Lower leg skin (tissue), 3 donors: ENCODE data around the gene EFCC1.

ENCODE experiments used
- CTCF ChIP-seq, 3 donors: fragments of 450-650 bp; IDR thresholded peaks; one replicate each; pipeline ENCODE4 v1.5.1; 2016; ENCODE audit warnings: antibody characterized with exemption in 3 of 3, mild to moderate bottlenecking in 3 of 3, moderate library complexity in 2 of 3
- POLR2A ChIP-seq, 2 donors: fragments of 450-650 bp; IDR thresholded peaks; one replicate each; pipeline ENCODE4 v1.6.1; 2016 to 2017; ENCODE audit warnings: antibody characterized with exemption in 2 of 2, mild to moderate bottlenecking in 1 of 2, moderate library complexity in 1 of 2

GRCh38 chr3:129040579-129041300, 39.6 kb downstream of the EFCC1 start:
- TF ChIP-seq CTCF (IDR thresholded peaks at IDR 0.05) (no peak), POLR2A (IDR thresholded peaks at IDR 0.05) (no peak)
